B cell (primary cell): ENCODE results near the gene MGAT1. TPM values are rescaled to one million over a fixed set of nuclear protein-coding genes. Genes with fewer than 3 reads are reported as not detected.

Experiments
- ATAC-seq: fragments of 200-7000 bp; cut with Tn5 transposase; one replicate; pipeline ENCODE4 v1.10.0; 2021; ENCODE audit warnings: low read depth, mild to moderate bottlenecking, moderate number of reproducible peaks, moderate library complexity
- CTCF ChIA-PET: fragments of 350-600 bp; sonication (Branson Sonifier 250); formaldehyde crosslinking; loops from one replicate; lab custom pipeline; 2021; ENCODE audit warnings: antibody characterized with exemption, inconsistent platforms; lab: Charles Lee
- POLR2A ChIA-PET: fragments of 350-600 bp; sonication (Branson Sonifier 250); formaldehyde crosslinking; loops from one replicate; lab custom pipeline; 2021; ENCODE audit warnings: antibody characterized with exemption; lab: Charles Lee
- DNase-seq: peaks from one replicate; pipeline ENCODE4 v3.0.0; 2013
- H2AFZ ChIP-seq: 2 replicates; pipeline ENCODE4 v1.6.1; 2012; ENCODE audit warnings: mild to moderate bottlenecking, low read depth, low read length; ENCODE audit not compliant: insufficient read depth, poor library complexity, severe bottlenecking
- H3K27ac ChIP-seq, 2 donors: 1 replicate in 1 of 2; 2 replicates in 1 of 2; pipeline ENCODE4 v1.5.1; 2012 to 2013; ENCODE audit warnings: low read length in 2 of 2, mild to moderate bottlenecking in 2 of 2, moderate library complexity in 1 of 2
- H3K27me3 ChIP-seq, 4 experiments: fragments of 200-600 bp in 1 of 4; sonication (generic) in 1 of 4; replicated peaks in 1 of 4; 1 replicate in 2 of 4; 2 replicates in 2 of 4; pipeline versions ENCODE4 v1.6.1 to v1.7.0; 2013 to 2016; ENCODE audit warnings: low read length in 3 of 4, mild to moderate bottlenecking in 2 of 4, mixed read lengths in 1 of 4, moderate library complexity in 1 of 4; ENCODE audit not compliant: insufficient read depth in 4 of 4, control insufficient read depth in 3 of 4; ENCODE audit errors: control extremely low read depth in 1 of 4
- H3K36me3 ChIP-seq, 2 experiments: replicated peaks in 1 of 2; 1 replicate in 1 of 2; 2 replicates in 1 of 2; pipeline versions ENCODE4 v1.6.1 to v1.7.1; 2013; ENCODE audit warnings: low read length in 1 of 2; ENCODE audit not compliant: insufficient read depth in 2 of 2, control insufficient read depth in 1 of 2; ENCODE audit errors: control extremely low read depth in 1 of 2, extremely low read depth in 1 of 2
- H3K4me1 ChIP-seq, 2 donors: fragments of 200-600 bp in 1 of 2; sonication (generic) in 1 of 2; 1 replicate in 1 of 2; 2 replicates in 1 of 2; pipeline versions ENCODE4 v1.5.1 to v1.6.1; 2013 to 2017; ENCODE audit warnings: low read length in 2 of 2; ENCODE audit not compliant: control insufficient read depth in 2 of 2, insufficient read depth in 2 of 2
- H3K4me2 ChIP-seq: replicated peaks from 2 replicates; pipeline ENCODE3; 2012; ENCODE audit warnings: mild to moderate bottlenecking, low read depth, low read length; ENCODE audit not compliant: poor library complexity, severe bottlenecking
- H3K4me3 ChIP-seq, 5 experiments: fragments of 200-600 bp in 1 of 5; sonication (generic) in 1 of 5; 1 replicate in 3 of 5; 2 replicates in 2 of 5; pipeline versions ENCODE4 v1.5.1 to v1.7.0; 2011 to 2016; ENCODE audit warnings: low read length in 4 of 5, mild to moderate bottlenecking in 4 of 5, low read depth in 2 of 5, control low read depth in 1 of 5, moderate library complexity in 1 of 5; ENCODE audit not compliant: insufficient read depth in 1 of 5; ENCODE audit errors: control extremely low read depth in 1 of 5, extremely low read depth in 1 of 5
- H3K79me2 ChIP-seq: fragments of 200-600 bp; sonication (generic); one replicate; pipeline ENCODE4 v1.6.0; 2016; ENCODE audit warnings: low read length; ENCODE audit not compliant: control insufficient read depth, insufficient read depth
- H3K9ac ChIP-seq: fragments of 200-600 bp; sonication (generic); 2 replicates; pipeline ENCODE4 v1.6.1; 2017; ENCODE audit warnings: mild to moderate bottlenecking, low read length, moderate library complexity
- H3K9me3 ChIP-seq, 3 donors: one replicate each; pipeline versions ENCODE4 v1.6.1 to v1.7.1; 2013; ENCODE audit warnings: low read length in 2 of 3; ENCODE audit not compliant: control insufficient read depth in 2 of 3, insufficient read depth in 1 of 3; ENCODE audit errors: control extremely low read depth in 1 of 3
- H4K20me1 ChIP-seq: 2 replicates; pipeline ENCODE4 v1.6.0; 2012; ENCODE audit warnings: mild to moderate bottlenecking, low read length; ENCODE audit not compliant: insufficient read depth, control insufficient read depth, poor library complexity, severe bottlenecking
- H3K27ac Mint-ChIP-seq: one replicate; pipeline ENCODE4 v1.8.0; 2021; ENCODE audit warnings: mixed read lengths
- H3K27me3 Mint-ChIP-seq: one replicate; pipeline ENCODE4 v1.8.0; 2021; ENCODE audit warnings: mixed read lengths
- H3K4me1 Mint-ChIP-seq: one replicate; pipeline ENCODE4 v1.8.0; 2021; ENCODE audit warnings: mixed read lengths
- H3K4me3 Mint-ChIP-seq: one replicate; pipeline ENCODE4 v1.8.0; 2021; ENCODE audit warnings: mixed read lengths
- H3K9me3 Mint-ChIP-seq: one replicate; pipeline ENCODE4 v1.8.0; 2022; ENCODE audit warnings: mixed read lengths; ENCODE audit not compliant: insufficient read depth
- CTCF ChIP-seq: fragments of 200-600 bp; IDR thresholded peaks from one replicate; pipeline ENCODE4 v1.8.0; 2022; ENCODE audit warnings: antibody characterized with exemption, mild to moderate bottlenecking
- EZH2 ChIP-seq: IDR thresholded peaks from 2 replicates; pipeline ENCODE4 v1.6.1; 2012; ENCODE audit warnings: borderline replicate concordance, low read depth, mild to moderate bottlenecking, moderate library complexity, low read length; ENCODE audit not compliant: insufficient read depth, poor library complexity, severe bottlenecking
- WGBS: methylation state at CpG from one replicate; pipeline ENCODE4 v1.1.5; 2013; ENCODE audit warnings: missing lambda C conversion rate; ENCODE audit not compliant: insufficient coverage; 5-methylcytosine and 5-hydroxymethylcytosine counted together
- intact Hi-C: fragments of 100-400 bp; cut with micrococcal nuclease; formaldehyde crosslinking; loops from one replicate; pipeline ENCODE4 v1.10.0; 2022
- polyA plus RNA-seq: library from polyadenylated mRNA; depleted of rRNA; stranded (reverse); fragments of >200 nt; gene quantifications from 2 replicates; pipeline ENCODE4 v1.2.3, GENCODE V29; 2012
- total RNA-seq, 2 donors: library from RNA; stranded (reverse); fragments of 120-200 nt in 1 of 2; gene quantifications; 1 replicate in 1 of 2; 2 replicates in 1 of 2; pipeline versions ENCODE4 v1.2.3 to v1.2.4, GENCODE V29; 2013 to 2022

Gene MGAT1
- total and polyA plus RNA-seq, 2 donors (not counting 1 experiment from before 2014, with no cell fraction given): 81.2 to 140 TPM

GRCh38 chr5:180830253-180831138 is 27.9 kb upstream of the MGAT1 start:
- Mint-ChIP-seq H3K4me1 (peaks cover 49% of the 10 kb centered on the region), H3K27ac (peak overlapping the region; percentile 98), H3K27me3 (no peaks in the 10 kb centered on the region), H3K4me3 (peak overlapping the region; percentile 98), H3K9me3 (no peaks in the 10 kb centered on the region)
- peak overlapping the region; percentile 93 for H2AFZ ChIP-seq
- ChIA-PET POLR2A (interaction anchor here (0.6 to 5.5 kb wide), 15 partner anchors 9 to 431 kb away, joined by 3 to 79 read pairs (median 5); partner anchors contain the start of genes MGAT1 and ZFP62), CTCF (interaction anchor here (1.0 to 4.7 kb wide), 11 partner anchors 9 to 45 kb away, joined by 3 to 47 read pairs (median 13); partner anchors contain the start of genes MGAT1 and ZFP62)
- H3K9ac ChIP-seq: peak overlapping the region; percentile 98
- peak overlapping the region; percentile 80 for H3K4me2 ChIP-seq
- peaks cover 0 to 6% (median 0%) of the 10 kb centered on the region in 3 donors for H3K9me3 ChIP-seq
- H3K4me3 ChIP-seq: peak overlapping the region; percentile 73 to 93 (median 77)
- peaks cover 14% of the 10 kb centered on the region for H4K20me1 ChIP-seq
- DNase-seq (no peak), ATAC-seq (peak; percentile 42)
- TF ChIP-seq EZH2: no peak
- TF ChIP-seq CTCF: no peak
- H3K36me3 ChIP-seq: peaks cover 0 to 21% of the 10 kb centered on the region in 2 experiments
- WGBS: 18% methylated on average over 34 of the region's 35 CpGs
- H3K27me3 ChIP-seq: no peaks in the 10 kb centered on the region
- H3K4me1 ChIP-seq: peaks cover 35 to 52% of the 10 kb centered on the region in 2 donors
- H3K79me2 ChIP-seq: peaks cover 56% of the 10 kb centered on the region
- H3K27ac ChIP-seq: peak overlapping the region; percentile 93 to 96
- intact Hi-C loops: loop anchor here (1.0 to 5.0 kb wide), 3 partner anchors 20 to 38 kb away; partner anchors contain the start of gene MGAT1
